ENCODE results near the gene MS4A2.
"Not testable (repeated sequence)": the region's sequence is repeated elsewhere in the genome, so short reads cannot be mapped to it uniquely, and the experiment has no call there.

GRCh38 chr11:60050839-60051238 lies 37.6 kb upstream of the MS4A2 start:
- TF ChIP-seq CTCF, EP300, POLR2A, POLR2AphosphoS5 (IDR thresholded peaks at IDR 0.05): not testable (repeated sequence)
